Measurements from ENCODE around the gene LAMC2.

The LAMC2 gene

DNA sequence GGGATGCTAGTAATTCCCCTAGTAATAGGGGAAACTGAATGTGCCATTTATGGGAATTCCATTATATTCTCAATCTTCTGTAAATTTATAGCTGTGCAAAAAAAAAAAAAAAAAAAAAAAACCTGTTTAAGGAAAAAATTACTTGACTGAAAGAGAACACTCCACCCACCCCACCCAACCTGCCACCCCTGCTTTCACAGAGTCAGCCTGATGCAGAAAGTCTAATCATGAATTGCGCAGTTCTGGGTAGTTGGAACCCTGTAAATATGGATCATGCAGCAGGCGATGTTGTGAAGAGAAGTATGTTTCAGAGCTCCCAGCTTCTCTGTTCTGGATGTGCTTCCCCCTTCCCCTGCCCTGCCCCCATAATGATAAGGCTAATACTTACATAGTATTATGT lies 19.6 kb upstream of the LAMC2 start:
- no peak overlapping the region for H3K27ac ChIP-seq (ENCODE audit: low read length)
- peaks cover 4% of the 10 kb centered on the region; the same call in 1 of the 2 replicates for H3K4me1 ChIP-seq (ENCODE audit: control insufficient read depth, insufficient read depth, low read length)
- no CpG with 5 or more reads among the region's 2 CpGs for WGBS (ENCODE audit: insufficient coverage, insufficient read length)
- no peaks in the 10 kb centered on the region for H3K36me3 ChIP-seq (ENCODE audit: control insufficient read depth, insufficient read depth, low read length)
- no peaks in the 10 kb centered on the region for H3K9me3 ChIP-seq (ENCODE audit: control insufficient read depth, insufficient read depth, low read length)
- no peaks in the 10 kb centered on the region for H3K27me3 ChIP-seq (ENCODE audit: control insufficient read depth, insufficient read depth, low read length)
- DNase-seq (ENCODE audit: low read depth, low spot score), result no peak
- H3K4me3 ChIP-seq (ENCODE audit: low read length), result no peak overlapping the region

DNA sequence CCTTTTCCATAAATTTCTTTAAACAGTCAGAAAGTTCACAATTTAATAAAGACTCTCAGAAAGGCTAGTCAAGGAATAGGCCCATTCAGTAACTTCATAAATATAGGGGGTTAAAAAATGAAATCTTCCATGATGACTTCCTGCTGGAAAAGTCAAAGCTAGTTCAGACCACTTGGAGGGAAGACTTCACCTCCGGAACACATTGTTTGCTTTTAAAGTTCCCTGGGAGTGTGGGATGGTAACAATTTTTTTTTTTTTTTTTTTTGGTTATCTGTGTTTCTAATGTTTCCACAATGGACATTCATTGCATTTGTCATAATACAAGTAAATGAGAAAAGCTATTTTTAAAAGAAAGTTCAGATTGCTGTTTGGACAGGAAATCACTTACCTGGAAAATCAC lies 18.4 kb upstream of the LAMC2 start:
- no peak for DNase-seq (ENCODE audit: low read depth, low spot score)
- H3K4me1 ChIP-seq (ENCODE audit: control insufficient read depth, insufficient read depth, low read length), result peaks cover 4% of the 10 kb centered on the region; the same call in 1 of the 2 replicates
- no peak overlapping the region for H3K27ac ChIP-seq (ENCODE audit: low read length)
- H3K36me3 ChIP-seq (ENCODE audit: control insufficient read depth, insufficient read depth, low read length), result no peaks in the 10 kb centered on the region
- H3K4me3 ChIP-seq (ENCODE audit: low read length), result no peak overlapping the region
- no peaks in the 10 kb centered on the region for H3K27me3 ChIP-seq (ENCODE audit: control insufficient read depth, insufficient read depth, low read length)
- no CpG with 5 or more reads among the region's 1 CpG for WGBS (ENCODE audit: insufficient coverage, insufficient read length)
- no peaks in the 10 kb centered on the region for H3K9me3 ChIP-seq (ENCODE audit: control insufficient read depth, insufficient read depth, low read length)

DNA sequence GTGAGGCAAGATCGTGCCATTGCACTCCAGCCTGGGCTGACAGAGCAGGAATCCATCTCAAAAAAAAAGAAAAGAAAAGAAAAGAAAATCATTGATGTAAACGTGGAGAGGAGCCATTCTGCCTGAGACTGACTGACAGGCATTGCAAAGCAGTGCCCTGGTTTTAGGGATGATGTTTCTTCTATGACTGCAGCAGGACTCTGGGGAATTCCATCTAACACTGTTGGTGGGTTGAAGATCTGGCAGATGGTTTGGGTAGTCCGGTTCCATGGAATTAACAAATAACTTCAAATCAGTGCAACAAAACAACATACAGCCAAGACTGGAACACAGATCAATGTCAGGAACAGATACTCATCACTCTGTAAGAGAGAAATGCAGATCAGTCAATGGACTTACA lies 17.8 kb upstream of the LAMC2 start:
- Histone ChIP-seq H3K4me3 (ENCODE audit: low read length) (no peak overlapping the region), H3K9me3 (ENCODE audit: control insufficient read depth, insufficient read depth, low read length) (no peaks in the 10 kb centered on the region), H3K4me1 (ENCODE audit: control insufficient read depth, insufficient read depth, low read length) (peaks cover 4% of the 10 kb centered on the region; the same call in 1 of the 2 replicates), H3K27ac (ENCODE audit: low read length) (no peak overlapping the region), H3K27me3 (ENCODE audit: control insufficient read depth, insufficient read depth, low read length) (no peaks in the 10 kb centered on the region), H3K36me3 (ENCODE audit: control insufficient read depth, insufficient read depth, low read length) (no peaks in the 10 kb centered on the region)
- no CpG with 5 or more reads among the region's 3 CpGs for WGBS (ENCODE audit: insufficient coverage, insufficient read length)
- no peak for DNase-seq (ENCODE audit: low read depth, low spot score)

DNA sequence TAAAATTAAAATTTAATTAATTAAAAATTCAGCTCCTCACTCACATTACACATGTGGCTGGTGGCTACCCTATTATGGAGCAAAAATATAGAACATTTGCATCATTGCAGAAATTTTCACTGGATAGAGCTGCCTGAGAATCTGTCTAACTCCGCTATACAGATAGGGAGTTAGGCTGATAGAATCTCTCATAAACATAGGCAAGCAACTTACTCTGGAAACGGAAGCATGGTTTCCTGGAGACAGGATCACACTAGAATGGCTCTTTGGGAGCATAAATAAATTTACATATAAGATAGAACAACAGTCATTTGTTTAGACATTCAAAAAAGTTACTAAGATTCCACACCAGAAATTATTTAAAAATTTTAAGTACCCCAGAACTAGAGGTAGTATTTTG lies 12.2 kb upstream of the LAMC2 start:
- Histone ChIP-seq H3K4me3 (ENCODE audit: low read length) (no peak overlapping the region), H3K9me3 (ENCODE audit: control insufficient read depth, insufficient read depth, low read length) (no peaks in the 10 kb centered on the region), H3K36me3 (ENCODE audit: control insufficient read depth, insufficient read depth, low read length) (no peaks in the 10 kb centered on the region), H3K27me3 (ENCODE audit: control insufficient read depth, insufficient read depth, low read length) (no peaks in the 10 kb centered on the region), H3K4me1 (ENCODE audit: control insufficient read depth, insufficient read depth, low read length) (no peaks in the 10 kb centered on the region), H3K27ac (ENCODE audit: low read length) (no peak overlapping the region)
- DNase-seq (ENCODE audit: low read depth, low spot score), result no peak
- no CpG with 5 or more reads among the region's 2 CpGs for WGBS (ENCODE audit: insufficient coverage, insufficient read length)

DNA sequence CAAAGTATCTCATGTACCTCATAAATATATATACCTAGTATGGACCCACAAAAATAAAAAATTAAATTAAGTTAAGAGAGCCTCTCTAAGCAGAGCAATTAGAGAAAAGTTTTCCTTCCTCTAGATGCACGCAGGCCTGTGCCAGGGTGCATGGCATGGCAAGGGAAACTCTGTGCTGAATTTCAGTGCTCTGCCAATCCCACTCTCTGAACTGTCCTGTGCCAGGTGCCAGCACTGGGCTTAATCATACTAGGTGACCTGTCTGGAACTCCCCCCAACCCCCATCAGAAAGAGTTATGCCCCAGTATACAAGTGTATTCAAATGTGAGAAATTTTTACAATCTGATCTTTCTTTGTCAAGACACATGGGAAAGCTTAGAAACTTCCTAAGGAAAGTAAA lies 10.4 kb upstream of the LAMC2 start:
- Histone ChIP-seq H3K27me3 (ENCODE audit: control insufficient read depth, insufficient read depth, low read length) (no peaks in the 10 kb centered on the region), H3K9me3 (ENCODE audit: control insufficient read depth, insufficient read depth, low read length) (no peaks in the 10 kb centered on the region), H3K4me3 (ENCODE audit: low read length) (no peak overlapping the region), H3K4me1 (ENCODE audit: control insufficient read depth, insufficient read depth, low read length) (no peaks in the 10 kb centered on the region), H3K36me3 (ENCODE audit: control insufficient read depth, insufficient read depth, low read length) (no peaks in the 10 kb centered on the region), H3K27ac (ENCODE audit: low read length) (no peak overlapping the region)
- whole genome bisulfite sequencing (ENCODE audit: insufficient coverage, insufficient read length), result no CpG with 5 or more reads among the region's 1 CpG
- no peak for DNase-seq (ENCODE audit: low read depth, low spot score)

DNA sequence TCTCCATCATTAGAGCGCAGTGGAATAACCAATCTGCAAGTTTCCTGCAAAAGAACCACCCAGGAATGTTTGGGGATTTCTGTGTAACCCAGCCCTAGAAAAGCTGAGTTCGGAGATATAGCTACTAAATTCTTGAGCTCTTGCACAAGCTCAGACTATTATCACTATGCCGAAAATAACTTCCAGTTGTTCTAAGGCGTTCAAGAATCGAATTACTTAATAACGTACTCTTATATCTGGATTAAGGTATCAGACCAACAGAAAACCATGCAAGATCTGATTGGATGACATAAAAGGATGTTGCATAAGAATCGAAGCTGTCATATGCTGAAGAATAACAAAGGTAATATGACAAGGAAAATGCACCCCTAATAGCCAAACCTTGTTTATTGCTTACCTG lies 7.5 kb upstream of the LAMC2 start:
- Histone ChIP-seq H3K4me3 (ENCODE audit: low read length) (no peak overlapping the region), H3K27ac (ENCODE audit: low read length) (no peak overlapping the region), H3K27me3 (ENCODE audit: control insufficient read depth, insufficient read depth, low read length) (no peaks in the 10 kb centered on the region), H3K36me3 (ENCODE audit: control insufficient read depth, insufficient read depth, low read length) (no peaks in the 10 kb centered on the region), H3K9me3 (ENCODE audit: control insufficient read depth, insufficient read depth, low read length) (no peaks in the 10 kb centered on the region), H3K4me1 (ENCODE audit: control insufficient read depth, insufficient read depth, low read length) (no peaks in the 10 kb centered on the region)
- no peak for DNase-seq (ENCODE audit: low read depth, low spot score)
- no CpG with 5 or more reads among the region's 7 CpGs for WGBS (ENCODE audit: insufficient coverage, insufficient read length)

DNA sequence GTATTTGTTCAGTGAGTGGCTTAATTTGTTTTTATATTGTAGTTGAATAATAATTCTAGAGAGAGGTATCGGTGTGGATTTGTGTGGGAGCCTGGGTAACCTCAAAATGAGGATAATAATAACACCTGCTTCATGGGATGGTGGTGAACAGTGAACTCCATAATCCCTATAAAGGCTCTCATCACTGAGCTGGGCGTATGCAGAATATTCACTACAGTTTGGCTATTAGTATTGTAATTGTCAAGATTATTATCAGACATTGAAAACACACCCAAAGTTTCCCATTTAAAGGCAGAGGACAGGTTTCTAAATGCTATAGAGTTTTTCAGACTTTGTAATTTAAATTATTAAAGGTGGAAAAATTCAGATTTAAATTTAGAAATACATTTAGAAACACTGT lies 7.0 kb upstream of the LAMC2 start:
- H3K4me3 ChIP-seq (ENCODE audit: low read length), result no peak overlapping the region
- no peak overlapping the region for H3K27ac ChIP-seq (ENCODE audit: low read length)
- no peaks in the 10 kb centered on the region for H3K4me1 ChIP-seq (ENCODE audit: control insufficient read depth, insufficient read depth, low read length)
- no peaks in the 10 kb centered on the region for H3K27me3 ChIP-seq (ENCODE audit: control insufficient read depth, insufficient read depth, low read length)
- no peaks in the 10 kb centered on the region for H3K9me3 ChIP-seq (ENCODE audit: control insufficient read depth, insufficient read depth, low read length)
- no peaks in the 10 kb centered on the region for H3K36me3 ChIP-seq (ENCODE audit: control insufficient read depth, insufficient read depth, low read length)
- DNase-seq (ENCODE audit: low read depth, low spot score), result no peak
- WGBS (ENCODE audit: insufficient coverage, insufficient read length), result 100% methylated on average over 1 of the region's 2 CpGs

DNA sequence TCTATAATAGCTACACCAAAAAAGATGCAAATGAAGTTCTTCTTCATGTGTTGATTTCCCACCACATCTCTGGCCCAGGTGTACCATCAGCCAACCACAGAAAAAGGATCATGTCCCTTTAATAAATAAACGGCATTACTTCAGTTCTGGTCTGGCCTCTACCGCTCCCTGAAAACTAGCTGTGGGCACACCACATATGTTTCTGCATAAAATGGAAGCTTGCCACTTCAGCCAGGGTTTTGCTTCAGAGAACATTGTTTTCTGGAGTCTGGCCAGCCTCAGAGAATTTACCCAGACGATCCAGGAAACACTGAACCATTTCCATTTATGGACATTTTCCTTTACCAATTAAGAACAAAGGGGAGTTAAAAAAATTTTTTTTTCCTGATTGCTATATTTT lies 5.8 kb upstream of the LAMC2 start:
- no peaks in the 10 kb centered on the region for H3K4me1 ChIP-seq (ENCODE audit: control insufficient read depth, insufficient read depth, low read length)
- no peak for DNase-seq (ENCODE audit: low read depth, low spot score)
- no peak overlapping the region for H3K27ac ChIP-seq (ENCODE audit: low read length)
- no CpG with 5 or more reads among the region's 3 CpGs for WGBS (ENCODE audit: insufficient coverage, insufficient read length)
- no peaks in the 10 kb centered on the region for H3K9me3 ChIP-seq (ENCODE audit: control insufficient read depth, insufficient read depth, low read length)
- H3K4me3 ChIP-seq (ENCODE audit: low read length), result no peak overlapping the region
- H3K27me3 ChIP-seq (ENCODE audit: control insufficient read depth, insufficient read depth, low read length), result no peaks in the 10 kb centered on the region
- no peaks in the 10 kb centered on the region for H3K36me3 ChIP-seq (ENCODE audit: control insufficient read depth, insufficient read depth, low read length)

DNA sequence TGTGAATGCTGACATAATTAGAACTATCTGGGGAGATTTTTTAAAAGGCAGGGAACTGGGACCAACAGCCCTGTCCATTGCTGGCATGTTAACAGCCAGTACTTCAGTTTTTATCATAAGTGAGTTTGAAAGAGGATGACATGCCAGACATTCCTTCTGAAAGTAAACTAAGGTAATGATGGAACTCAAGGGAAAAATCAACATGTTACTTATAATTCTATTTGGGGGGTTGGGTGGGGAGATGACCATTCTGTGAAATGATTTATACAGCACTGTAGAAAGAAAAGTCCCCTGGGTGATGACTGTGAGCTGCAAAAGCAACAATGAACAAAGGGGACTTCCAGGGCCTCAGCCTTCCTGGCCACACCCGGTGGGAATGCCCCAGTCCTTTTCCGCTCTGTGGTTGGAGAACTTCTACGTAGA lies 5.4 kb upstream of the LAMC2 start:
- Histone ChIP-seq H3K27me3 (ENCODE audit: control insufficient read depth, insufficient read depth, low read length) (no peaks in the 10 kb centered on the region), H3K4me3 (ENCODE audit: low read length) (no peak overlapping the region), H3K36me3 (ENCODE audit: control insufficient read depth, insufficient read depth, low read length) (no peaks in the 10 kb centered on the region), H3K27ac (ENCODE audit: low read length) (no peak overlapping the region), H3K9me3 (ENCODE audit: control insufficient read depth, insufficient read depth, low read length) (no peaks in the 10 kb centered on the region), H3K4me1 (ENCODE audit: control insufficient read depth, insufficient read depth, low read length) (no peaks in the 10 kb centered on the region)
- DNase-seq (ENCODE audit: low read depth, low spot score), result no peak
- WGBS (ENCODE audit: insufficient coverage, insufficient read length), result no CpG with 5 or more reads among the region's 3 CpGs

DNA sequence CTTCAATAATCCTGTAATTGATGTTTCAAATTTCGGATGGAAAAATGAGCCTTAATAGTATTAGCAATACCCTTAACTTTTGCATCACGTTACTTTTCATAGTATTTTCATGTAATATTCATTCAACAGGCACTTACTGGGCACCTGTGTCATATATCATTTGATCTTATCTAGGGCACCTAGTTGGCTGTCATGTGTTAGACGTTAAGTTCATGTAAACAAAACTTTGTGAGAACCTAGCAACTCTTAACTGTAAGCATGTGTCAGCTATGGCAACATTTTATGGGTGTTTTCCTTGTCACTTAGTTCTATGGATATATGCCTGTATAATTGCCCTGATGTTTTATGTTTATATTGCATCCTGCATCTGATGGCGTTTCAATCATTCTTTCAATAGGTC lies 777 bp downstream of the LAMC2 start:
- no CpG with 5 or more reads among the region's 4 CpGs for WGBS (ENCODE audit: insufficient coverage, insufficient read length)
- Histone ChIP-seq H3K36me3 (ENCODE audit: control insufficient read depth, insufficient read depth, low read length) (no peaks in the 10 kb centered on the region), H3K27ac (ENCODE audit: low read length) (no peak overlapping the region), H3K4me3 (ENCODE audit: low read length) (no peak overlapping the region), H3K9me3 (ENCODE audit: control insufficient read depth, insufficient read depth, low read length) (no peaks in the 10 kb centered on the region), H3K27me3 (ENCODE audit: control insufficient read depth, insufficient read depth, low read length) (no peaks in the 10 kb centered on the region), H3K4me1 (ENCODE audit: control insufficient read depth, insufficient read depth, low read length) (no peaks in the 10 kb centered on the region)
- DNase-seq (ENCODE audit: low read depth, low spot score), result no peak

DNA sequence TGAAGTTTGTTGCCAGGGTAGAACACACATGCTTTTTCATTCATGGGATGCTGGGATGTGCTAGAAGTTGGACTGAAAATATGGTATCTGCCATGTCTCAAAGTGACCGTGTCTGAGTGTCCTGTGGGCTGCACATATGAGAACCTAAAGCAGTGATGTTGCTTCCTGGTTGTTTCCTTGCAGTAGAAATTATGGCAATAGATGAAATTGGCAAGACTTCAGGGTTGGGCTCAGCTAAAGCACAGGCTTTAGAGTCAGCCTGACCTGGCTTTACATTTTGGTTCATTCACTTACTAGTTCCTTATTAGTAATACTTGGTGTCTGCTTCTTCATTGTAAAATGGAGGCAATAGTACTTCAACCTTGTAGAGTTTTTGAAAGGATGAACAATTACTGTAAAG lies 2.2 kb downstream of the LAMC2 start:
- no peak overlapping the region for H3K27ac ChIP-seq (ENCODE audit: low read length)
- no peaks in the 10 kb centered on the region for H3K9me3 ChIP-seq (ENCODE audit: control insufficient read depth, insufficient read depth, low read length)
- no peak for DNase-seq (ENCODE audit: low read depth, low spot score)
- WGBS (ENCODE audit: insufficient coverage, insufficient read length), result no CpG with 5 or more reads among the region's 1 CpG
- no peaks in the 10 kb centered on the region for H3K4me1 ChIP-seq (ENCODE audit: control insufficient read depth, insufficient read depth, low read length)
- H3K27me3 ChIP-seq (ENCODE audit: control insufficient read depth, insufficient read depth, low read length), result no peaks in the 10 kb centered on the region
- no peaks in the 10 kb centered on the region for H3K36me3 ChIP-seq (ENCODE audit: control insufficient read depth, insufficient read depth, low read length)
- no peak overlapping the region for H3K4me3 ChIP-seq (ENCODE audit: low read length)
